GM19395 (cell line): ENCODE data around the gene DNAL1.
A peak's percentile ranks its signal among the peaks of the same experiment; 100 is the strongest.

Experiments used
- ATAC-seq: cut with Tn5 transposase; IDR thresholded peaks from one replicate; pipeline ENCODE4 v1.9.1; 2021; ENCODE audit warnings: mild to moderate bottlenecking, moderate library complexity; ENCODE audit not compliant: unreplicated experiment

Gene DNAL1

DNA sequence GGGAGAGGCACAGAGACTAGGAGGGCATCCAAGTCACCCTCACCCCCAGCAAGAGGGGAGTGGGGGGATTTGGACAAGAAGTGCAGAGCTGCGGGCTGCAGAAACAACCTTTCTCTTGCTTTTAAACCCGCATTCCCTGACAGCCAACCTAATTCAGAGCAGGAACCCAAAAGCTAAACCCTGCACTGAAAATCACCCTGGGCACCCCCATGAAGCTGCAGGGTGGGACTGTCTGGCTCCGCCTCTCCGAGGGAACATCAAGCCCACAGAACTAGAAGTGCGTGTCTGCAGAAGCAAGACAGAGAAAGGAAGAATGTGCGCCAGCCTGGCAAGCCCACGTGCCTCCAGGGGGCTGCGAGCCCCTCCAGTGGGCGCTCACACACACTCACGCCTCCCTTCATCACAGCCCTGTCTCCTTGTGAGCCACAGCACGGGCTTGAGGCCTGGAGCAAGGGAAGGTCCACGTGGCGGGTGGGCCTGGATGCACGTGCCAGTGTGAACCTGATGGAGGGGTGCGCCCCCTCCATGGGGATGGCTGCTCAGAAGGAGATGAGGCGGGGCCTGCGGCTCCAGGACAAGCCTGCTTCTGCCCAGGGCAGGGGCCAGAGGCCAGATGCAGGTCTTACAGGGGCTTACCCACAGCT, 97.2 kb downstream of the DNAL1 start:
- no peak for ATAC-seq

DNA sequence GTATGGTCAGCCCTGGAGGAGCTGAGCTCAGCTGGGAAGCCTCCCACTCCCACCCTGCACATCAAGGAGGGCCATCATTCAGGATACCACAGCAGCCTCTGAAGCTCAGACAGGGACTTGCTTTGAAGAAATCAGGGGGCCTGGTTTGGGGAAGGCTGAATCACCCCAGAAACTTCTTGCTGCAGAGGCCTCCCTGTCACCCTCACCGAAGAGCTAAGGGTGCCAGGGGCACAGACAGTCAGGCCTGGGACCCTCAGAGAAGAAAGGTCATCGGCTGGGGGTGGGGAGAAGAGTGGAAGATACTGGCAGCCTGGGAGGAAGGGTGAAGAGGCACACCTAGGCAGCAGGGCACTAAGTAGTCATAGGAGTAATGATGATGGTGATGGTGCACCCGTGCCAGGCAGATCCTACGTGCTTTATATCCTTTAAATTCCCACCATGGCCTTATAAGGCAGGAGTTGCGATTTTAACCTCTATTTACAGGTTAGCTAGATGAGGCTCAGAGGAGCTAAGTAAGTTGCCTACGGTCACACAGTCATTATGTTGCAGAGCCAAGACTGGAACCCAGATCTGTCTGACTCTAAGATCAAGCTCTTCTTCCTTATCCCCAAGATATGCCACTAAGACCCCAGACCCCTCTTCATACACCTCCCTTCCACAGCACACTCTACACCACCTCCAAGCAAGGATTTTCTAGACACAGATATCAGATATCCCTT, 97.9 kb downstream of the DNAL1 start:
- ATAC-seq: no peak

DNA sequence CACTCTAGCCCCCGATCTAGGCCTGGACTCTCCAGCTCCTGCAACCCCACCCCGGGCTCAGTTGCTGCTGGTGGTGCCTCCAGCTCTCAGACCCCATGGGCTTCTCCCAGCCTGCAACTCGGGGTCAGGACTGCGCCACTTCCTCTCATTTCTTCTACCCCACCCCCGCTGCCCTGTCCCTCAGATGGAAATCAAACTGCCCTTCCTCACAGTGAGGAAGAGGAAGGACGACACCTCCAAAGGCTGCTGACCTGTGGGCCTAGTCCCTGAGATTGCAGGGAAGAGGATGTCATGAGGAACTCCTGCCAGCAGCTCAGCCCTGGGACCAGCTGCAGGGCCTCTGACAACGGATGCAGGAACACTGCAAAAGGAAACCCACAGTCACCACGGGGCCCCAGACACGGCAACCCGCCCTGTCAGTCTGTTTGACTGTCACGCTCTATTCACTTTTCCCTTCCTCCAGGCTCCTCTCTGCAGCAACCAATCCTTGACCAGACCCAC, 98.7 kb downstream of the DNAL1 start:
- ATAC-seq: peak; percentile 62

DNA sequence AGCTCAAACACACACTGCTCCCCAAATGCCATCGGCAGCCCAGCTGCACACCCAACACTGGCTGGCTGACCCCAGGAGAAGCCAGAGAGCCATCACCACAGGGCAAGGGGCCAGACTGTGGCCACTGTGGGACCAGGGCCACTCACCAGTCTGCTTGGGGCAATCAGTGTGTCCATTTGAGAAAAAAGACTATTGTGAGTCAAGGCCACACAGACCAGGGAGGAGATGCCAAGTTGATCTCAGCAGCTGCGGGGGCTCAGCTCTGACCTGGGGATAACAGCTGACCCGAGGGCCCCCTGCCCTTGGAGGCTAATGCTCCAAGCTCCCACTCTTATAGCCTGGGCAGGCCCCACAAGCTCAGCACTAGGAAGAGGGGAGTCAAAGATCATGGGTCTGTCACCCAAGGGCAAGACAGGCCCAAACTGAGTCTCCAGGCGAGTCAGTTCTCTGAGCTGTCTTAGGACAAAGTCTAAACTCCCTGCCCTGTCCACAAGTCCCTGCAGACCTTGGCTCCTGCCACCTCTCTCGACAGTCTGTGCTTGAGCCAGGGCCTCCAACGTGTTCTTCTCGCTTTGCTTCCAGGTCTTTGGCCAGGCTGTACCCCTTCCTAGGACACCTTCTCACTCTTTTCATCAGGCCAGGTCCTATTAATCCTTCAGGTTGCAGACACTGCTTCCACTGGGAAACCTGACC, 99.5 kb downstream of the DNAL1 start:
- ATAC-seq: no peak

DNA sequence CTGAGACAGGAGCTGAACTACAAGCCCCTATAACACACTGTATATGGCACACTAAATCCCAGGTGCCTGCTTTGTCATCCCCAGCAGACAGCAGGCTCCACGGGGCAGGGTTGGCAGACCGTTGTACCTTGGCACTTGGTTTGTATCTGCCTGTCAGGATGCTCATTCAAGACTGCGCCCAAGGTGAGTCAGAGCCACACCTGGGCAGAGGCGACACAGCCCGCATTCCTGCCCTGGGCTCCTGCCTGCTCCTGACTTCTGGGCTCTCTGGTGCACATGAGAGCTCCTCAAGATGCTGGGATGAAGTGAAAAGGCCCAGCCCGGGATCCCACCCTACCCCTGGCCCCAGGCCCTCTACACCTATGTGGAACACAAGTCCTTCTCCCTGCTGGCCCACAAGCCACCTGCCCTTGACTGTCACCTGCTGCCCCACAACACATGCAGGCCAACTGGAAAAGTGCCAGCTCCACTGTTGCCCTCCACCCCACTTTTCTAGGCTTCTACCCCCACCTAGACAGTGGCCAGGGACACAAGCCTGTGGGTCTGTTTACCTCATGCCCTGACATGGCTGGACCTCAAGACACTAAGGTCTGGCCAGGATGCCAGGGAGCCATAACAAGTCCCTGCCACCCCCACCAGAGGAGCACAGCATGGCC, 100.2 kb downstream of the DNAL1 start:
- ATAC-seq: no peak

DNA sequence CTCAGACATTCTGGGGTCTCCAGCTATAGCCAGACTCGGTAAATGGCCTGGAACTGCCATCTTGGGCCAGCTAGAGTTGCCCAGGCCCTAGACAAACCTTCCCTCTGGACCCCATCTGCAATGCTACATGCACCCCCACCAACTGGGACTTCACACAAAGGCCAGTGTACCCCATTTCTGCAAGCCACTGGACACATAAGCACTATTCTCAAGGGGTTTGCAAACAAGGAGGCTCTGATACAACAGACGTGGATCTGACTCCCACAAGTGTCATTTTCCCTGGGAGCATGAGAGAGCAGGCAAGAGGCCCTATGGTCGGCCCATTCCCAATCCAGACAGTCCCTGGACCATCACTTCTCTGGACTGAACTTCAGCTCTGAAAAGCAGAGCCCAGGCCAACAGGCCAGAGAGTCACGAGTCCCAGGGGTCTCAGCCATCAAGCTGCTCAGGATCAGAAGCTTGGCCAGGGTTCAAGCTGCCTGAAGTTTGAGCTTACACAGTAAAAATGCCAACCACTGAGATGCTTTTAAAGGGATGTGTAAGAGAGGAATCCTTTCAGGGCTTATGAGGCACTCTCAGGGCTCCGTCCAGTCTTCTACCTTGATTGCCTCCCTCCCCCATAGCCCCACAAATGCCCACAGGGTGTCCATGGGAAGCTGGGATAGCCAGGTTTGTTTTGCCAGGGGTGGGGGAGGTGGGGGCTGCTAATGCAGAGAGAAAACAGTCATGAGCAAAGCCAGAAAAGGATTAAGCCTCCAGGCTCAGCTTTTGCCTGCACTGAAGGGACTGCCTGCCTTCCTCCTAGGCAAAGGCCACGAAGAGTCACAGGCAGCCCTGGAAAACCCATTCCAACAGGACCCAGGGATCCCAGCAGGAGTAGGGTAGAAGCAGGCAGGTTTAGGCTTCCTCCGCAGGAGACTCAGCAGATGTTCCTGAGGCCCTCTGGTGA, 101.1 kb downstream of the DNAL1 start:
- ATAC-seq: no peak

DNA sequence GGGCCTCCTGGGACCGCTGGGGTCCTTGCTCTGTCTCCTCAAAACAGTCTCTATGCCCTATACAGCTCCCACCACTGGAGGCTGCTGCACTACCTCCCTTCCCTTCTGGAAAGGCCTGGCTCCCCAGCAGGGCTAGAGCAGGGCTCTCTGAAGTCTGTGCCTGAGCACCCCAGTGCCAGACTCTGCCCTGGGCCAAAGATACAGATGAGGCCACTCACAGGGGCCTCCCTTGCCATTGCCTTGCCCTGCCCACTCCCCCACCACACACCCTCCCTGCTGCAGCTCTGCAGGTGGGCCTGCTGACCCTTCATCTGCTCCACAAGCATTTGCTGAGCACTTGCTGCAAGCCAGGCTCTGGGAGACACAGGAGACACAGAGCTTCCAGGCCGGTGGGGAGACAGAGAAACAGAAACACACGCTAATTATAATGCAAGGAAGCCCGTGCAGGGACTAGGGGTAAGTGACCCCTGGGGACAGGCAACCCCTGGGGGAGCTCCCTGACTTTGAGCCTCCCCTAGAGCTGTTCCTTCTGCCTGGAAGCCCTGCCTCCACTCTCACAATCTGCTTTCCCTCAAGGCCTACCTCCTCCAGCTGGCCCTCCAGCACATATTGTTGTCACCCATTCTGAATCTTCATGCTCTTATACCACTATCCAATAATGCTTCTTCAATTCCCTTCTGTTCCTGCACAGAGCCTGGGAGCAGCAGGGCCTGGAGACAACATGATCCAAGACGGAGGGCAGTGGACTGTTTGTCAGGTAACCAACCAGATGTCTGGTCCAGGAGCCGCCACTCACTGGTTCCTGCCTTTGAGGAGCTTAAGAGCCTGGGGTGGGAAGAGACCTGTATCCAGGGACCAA, 102.0 kb downstream of the DNAL1 start:
- ATAC-seq: no peak

DNA sequence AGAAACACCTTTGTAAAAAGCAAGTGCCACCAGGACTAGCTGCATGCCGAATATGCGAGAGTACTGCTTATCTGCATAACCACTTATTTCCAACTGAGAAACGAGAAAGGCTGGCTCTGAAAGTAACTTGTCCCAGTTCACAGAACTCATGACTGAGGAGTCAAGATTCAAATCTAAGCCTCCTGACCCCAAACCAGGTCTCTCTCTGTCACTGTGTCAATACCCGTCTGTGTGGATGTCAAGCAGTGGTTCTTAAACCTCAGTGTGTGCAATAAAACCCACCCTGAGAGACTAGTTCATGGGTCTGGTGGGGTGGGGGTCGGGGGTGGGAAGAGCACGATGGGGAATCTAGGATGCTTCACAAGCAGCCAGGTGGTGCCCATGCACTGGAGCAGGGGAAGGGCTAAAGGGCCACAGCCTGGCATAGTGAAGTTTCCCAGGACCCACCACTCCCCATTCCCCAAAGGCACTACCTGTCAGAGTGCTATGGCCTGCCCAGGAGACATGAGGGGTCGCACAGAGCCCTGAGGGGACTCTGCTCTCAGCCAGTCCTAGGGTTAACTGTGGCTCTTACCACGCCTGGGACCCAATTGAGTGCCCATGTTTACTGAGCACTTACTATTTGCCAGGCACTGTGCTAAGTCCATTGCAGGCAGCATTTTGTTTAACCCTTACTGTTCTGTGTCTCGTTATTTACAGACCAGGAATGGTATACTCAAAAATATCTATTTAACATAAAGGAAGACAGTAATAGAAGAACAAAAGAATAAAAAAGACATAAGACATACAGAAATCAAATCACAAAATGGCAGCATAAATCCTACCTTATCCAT, 102.8 kb downstream of the DNAL1 start:
- no peak for ATAC-seq

DNA sequence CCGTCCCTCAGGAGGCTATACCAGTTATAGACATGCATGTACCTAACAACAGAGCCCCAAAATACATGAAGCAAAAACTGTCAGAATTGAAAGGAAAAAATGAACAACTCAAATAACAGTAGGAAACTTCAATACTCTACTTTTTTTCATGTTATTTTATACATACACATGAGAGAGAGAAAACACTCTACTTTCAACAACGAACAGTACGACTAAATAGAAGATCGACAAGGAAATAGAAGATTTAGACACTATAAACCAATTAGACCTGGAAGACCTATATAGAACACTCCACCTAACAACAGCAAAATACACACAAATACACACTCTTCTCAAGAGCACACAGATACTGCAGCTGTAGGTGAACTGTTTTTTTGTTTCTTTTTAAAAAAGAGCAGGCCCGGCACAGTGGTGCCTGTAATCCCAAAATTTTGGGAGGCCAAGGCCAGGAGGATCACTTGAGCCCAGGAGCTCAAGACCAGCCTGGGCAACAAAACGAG, 104.1 kb downstream of the DNAL1 start:
- ATAC-seq: no peak

DNA sequence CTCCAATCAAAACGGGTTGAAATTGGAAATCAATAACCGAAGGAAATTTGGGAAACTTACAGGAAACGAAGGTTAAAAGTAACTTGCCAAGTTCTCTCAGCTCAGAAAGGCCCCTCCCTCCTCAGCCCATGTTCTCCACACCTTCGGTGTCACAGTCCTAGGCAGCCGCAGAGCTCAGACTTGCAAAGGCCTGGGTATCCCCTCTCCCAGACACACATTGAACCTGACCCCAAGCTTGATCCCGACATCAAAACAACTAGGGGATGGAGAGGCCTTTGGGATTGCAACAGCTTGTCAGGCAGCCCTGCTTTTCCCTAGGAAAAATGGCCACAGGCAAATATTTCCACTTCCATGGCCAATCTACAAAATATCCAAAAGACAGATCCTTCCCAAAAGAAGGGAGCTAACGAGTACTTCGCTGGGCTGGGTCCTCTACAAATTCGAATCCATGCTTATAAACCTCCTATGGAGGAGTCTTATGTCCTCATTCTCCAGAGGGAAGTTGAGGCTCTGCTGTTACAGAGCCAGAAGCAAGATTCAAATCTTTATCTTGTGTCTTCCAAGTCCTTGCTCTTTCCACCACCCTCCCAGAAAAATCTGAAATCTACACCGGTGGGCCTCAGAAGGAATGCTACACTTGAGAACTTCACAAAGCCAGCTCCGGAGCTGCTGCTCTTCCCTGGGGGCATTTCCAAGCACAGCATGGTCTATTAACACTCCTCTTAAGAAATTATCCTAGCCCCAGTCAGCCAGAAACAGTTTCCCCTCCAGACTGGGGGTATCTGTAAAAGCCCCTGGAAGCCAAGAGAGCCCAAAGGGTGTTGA, 105.1 kb downstream of the DNAL1 start:
- no peak for ATAC-seq

DNA sequence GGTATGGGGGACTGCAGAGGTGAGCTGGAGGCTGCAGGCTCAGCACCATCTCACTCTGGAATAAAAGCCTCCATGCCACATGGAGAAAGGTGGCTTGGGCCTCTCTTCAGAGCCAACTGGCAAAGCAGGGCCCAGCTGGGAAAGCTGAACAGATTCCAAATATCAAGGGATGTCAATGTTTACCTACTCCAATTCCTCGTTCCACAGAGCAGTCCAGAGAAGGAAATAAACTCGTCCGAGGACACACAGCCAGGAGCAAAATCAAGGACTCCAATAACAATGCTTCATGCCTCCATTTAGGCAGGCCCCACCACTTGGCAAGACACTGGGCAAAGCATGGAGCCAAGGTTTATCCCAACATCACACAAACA, 105.7 kb downstream of the DNAL1 start:
- ATAC-seq: no peak

DNA sequence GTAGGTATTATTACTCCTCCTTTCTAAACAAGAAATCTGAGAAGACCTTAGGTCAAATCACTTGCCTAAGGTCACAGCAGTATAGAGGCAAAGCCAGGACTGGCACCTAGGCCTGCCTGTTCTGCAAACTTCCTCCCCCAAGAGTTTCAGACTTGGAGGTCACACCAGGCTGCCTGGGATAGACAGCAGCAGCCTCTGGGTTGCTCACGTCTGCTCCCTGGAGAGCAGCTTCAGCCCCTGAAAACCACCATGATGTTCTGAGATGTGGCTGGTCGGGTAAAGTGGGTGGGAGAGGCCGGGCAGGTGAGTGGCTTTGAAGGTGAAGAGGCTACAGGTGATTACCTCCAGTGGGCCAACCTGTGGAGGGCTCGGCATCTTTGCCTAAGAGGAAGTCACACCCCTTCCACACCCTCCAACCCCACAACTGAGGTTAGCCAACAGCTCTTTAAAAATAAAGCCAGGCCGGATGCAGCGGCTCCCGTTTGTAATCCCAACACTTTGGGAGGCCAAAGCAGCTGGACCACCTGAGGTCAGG, 106.4 kb downstream of the DNAL1 start:
- ATAC-seq: no peak

DNA sequence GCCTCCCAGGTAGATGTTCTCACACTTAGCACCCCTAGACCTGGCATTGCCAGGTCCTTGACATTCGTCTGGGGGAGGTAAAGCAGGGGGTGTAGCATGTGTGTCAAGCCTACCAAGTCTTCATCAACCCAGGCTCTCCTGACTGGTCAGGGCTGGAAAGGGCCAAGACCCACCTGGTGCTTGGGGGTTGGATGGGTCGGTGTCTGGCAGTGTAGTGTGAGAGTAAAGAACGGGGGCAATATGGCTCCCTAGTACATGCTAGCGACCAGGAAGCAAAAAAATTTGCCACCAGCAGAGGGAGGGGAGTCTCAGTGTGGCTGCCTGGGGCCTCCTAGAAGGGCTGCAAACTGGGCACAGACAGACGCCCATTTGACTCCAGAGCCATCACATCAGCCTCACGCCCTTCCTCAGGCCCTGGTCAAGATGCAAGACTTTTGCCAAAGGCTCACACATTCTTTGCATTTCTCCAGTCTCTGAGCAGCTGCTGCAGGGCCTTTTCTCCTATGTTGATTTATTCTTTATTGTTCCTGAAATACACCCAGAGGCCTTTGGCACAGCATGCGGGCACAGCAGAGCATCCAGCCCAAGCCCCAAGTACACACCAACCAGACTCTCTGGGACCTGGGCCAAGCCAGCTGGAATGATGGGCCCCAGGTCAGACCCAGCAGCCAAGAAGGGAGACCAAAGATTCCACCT, 107.7 kb downstream of the DNAL1 start:
- ATAC-seq: no peak
